ENCODE results near the gene CSTB. TPM values are rescaled to one million over a fixed set of nuclear protein-coding genes. Genes with fewer than 3 reads are reported as not detected.

Gene CSTB
- total RNA-seq, 4 donors from 2014 or later = 375 to 700 (median 481) TPM

- H3K4me3 ChIP-seq = no peak overlapping the region
- H3K27me3 ChIP-seq = no peaks in the 10 kb centered on the region
- H3K27ac ChIP-seq = peak overlapping the region; percentile 77 to 86 (median 82)
- intact Hi-C loops (cut with DNase I) = no loop called here
- H3K9me3 ChIP-seq = no peaks in the 10 kb centered on the region
- no peak for DNase-seq
- WGBS, 2 donors = 100% methylated on average over 1 of the region's 19 CpGs; no CpG with 5 or more reads in 1 of the 2 donors
- no peak for TF ChIP-seq POLR2A (IDR thresholded peaks at IDR 0.05)
- TF ChIP-seq CTCF (IDR thresholded peaks at IDR 0.05) = no peak
- peaks cover 19 to 67% (median 22%) of the 10 kb centered on the region in 3 donors for H3K36me3 ChIP-seq
- H3K4me1 ChIP-seq = peaks cover 19 to 64% (median 39%) of the 10 kb centered on the region in 3 donors
These were observed 16.5 kb downstream of the CSTB start for GRCh38 chr21:43759651-43760050.

DNA sequence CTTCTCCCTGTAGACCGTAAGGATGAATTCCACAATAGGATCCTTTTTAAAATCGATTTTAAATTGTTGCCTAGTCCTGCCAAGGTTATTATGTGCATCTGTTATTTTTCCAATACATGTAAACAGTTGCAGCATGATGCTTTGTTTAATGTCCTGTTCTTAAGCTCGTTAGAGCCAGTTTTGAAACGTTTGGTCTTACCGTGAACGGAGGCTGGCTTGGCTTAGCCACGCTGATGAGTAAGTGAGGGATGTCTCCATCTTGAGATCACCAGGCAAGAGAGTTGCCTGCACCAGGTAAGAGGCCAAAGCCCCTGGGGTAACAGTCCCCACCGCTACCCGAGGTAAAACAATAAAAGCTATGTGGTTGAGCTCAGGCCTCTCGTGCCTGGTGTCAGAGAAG lies 17.3 kb downstream of the CSTB start:
- Histone ChIP-seq H3K27me3 (no peaks in the 10 kb centered on the region), H3K4me3 (peak overlapping the region in 1 of 4 donors; percentile 42), H3K4me1 (peaks cover 11 to 56% (median 33%) of the 10 kb centered on the region in 3 donors), H3K27ac (peak overlapping the region; percentile 77 to 86 (median 82)), H3K9me3 (no peaks in the 10 kb centered on the region), H3K36me3 (peaks cover 27 to 76% (median 29%) of the 10 kb centered on the region in 3 donors)
- intact Hi-C loops (cut with DNase I) = no loop called here
- TF ChIP-seq CTCF (IDR thresholded peaks at IDR 0.05) (no peak), POLR2A (IDR thresholded peaks at IDR 0.05) (no peak)
- no peak for DNase-seq
- 39 to 41% methylated on average over 9 to 10 of the region's 10 CpGs for WGBS, 2 donors

DNA sequence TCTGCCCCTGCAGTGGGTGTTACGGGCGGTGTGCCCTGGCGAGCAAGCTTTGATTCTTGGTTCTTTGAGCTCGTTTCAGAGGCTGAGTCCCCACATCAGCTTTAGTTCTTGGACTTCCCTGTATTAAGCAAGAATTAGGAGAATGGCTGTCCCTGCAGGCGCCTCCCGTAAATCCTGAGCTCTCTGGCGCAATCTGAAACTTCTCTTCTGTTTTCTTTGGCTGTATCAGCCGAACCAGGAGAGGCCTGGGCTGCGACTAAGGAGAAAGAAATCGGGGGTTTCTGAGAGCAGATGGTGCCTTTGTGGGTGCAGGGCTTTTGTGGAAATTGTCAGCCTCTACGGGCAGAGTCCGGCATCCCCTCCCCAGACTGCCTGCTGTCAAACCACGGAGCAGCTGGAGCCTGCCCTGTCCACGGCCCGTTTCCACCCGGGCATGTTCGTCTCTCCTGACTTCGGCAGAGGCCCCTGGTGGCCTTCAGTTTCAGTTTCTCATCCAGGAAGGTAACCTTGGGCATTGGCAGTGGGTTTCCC lies 17.9 kb downstream of the CSTB start:
- H3K27me3 ChIP-seq = no peaks in the 10 kb centered on the region
- 16 to 21% methylated on average over 13 to 16 of the region's 18 CpGs for WGBS, 2 donors
- no peaks in the 10 kb centered on the region for H3K9me3 ChIP-seq
- peak overlapping the region; percentile 77 to 86 (median 82) for H3K27ac ChIP-seq
- DNase-seq = no peak
- H3K4me1 ChIP-seq = peaks cover 11 to 50% (median 33%) of the 10 kb centered on the region in 3 donors
- intact Hi-C loops (cut with DNase I) = no loop called here
- no peak for TF ChIP-seq CTCF (IDR thresholded peaks at IDR 0.05)
- TF ChIP-seq POLR2A (IDR thresholded peaks at IDR 0.05) = no peak
- peak overlapping the region in 3 of 4 donors; percentile 15 to 42 (median 25) for H3K4me3 ChIP-seq
- H3K36me3 ChIP-seq = peaks cover 34 to 82% (median 36%) of the 10 kb centered on the region in 3 donors

- no peak for DNase-seq
- peak overlapping the region in 1 of 4 donors; percentile 25 for H3K4me3 ChIP-seq
- intact Hi-C loops (cut with DNase I) = no loop called here
- WGBS, 2 donors = 11 to 29% methylated on average over 1 to 5 of the region's 16 CpGs
- no peak for TF ChIP-seq POLR2A (IDR thresholded peaks at IDR 0.05)
- peak in 1 of 6 experiments; percentile 6 for TF ChIP-seq CTCF (IDR thresholded peaks at IDR 0.05)
- H3K9me3 ChIP-seq = no peaks in the 10 kb centered on the region
- H3K27ac ChIP-seq = peak overlapping the region; percentile 77 to 86 (median 82)
- peaks cover 39 to 88% (median 41%) of the 10 kb centered on the region in 3 donors for H3K36me3 ChIP-seq
- H3K27me3 ChIP-seq = no peaks in the 10 kb centered on the region
- H3K4me1 ChIP-seq = peaks cover 11 to 44% (median 28%) of the 10 kb centered on the region in 3 donors
These were observed 18.5 kb downstream of the CSTB start for GRCh38 chr21:43757601-43758000.

DNA sequence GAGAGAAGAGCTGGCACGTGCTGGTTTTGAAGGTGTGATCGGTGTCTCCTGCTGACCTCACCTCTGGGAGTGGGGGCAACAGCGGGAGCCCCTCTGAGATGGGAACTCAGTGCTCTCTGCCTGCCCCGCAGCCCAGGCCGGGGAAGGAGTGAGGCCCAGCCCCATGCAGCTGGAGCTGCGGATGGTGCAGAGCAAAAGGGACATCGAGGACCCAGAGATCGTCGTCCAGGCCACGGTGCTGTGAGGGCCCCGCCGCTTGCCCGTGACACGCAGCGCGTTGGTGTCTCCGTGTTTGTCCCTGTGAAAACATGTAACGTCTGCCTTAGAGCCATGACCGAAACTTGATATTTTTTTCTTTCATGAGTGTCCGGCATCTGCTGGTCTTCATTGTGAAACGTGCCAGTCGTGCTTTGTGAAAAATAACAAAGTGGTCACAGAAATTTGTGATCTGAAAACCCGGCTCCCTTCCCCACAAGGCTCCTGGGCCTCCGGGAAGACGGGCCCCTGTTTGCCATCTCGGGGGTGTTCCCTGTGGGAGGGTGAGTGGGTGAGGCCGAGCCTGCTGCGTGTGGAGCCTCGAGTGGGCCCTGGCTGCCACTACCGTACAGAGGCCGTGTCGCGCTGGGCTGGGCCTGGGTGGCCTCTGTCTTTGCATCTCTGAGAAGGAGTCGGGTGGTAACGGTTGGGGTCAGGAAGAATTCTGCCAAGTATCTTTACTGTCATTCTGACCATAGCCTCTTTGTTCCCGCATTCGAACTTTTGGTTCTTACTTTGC lies 20.1 kb downstream of the CSTB start:
- intact Hi-C loops (cut with DNase I) = no loop called here
- no peak for DNase-seq
- peaks cover 45 to 89% (median 48%) of the 10 kb centered on the region in 3 donors for H3K36me3 ChIP-seq
- peaks cover 7 to 36% (median 23%) of the 10 kb centered on the region in 3 donors for H3K4me1 ChIP-seq
- no peak overlapping the region for H3K4me3 ChIP-seq
- 93 to 97% methylated on average over 18 to 21 of the region's 37 CpGs for WGBS, 2 donors
- H3K9me3 ChIP-seq = no peaks in the 10 kb centered on the region
- H3K27me3 ChIP-seq = no peaks in the 10 kb centered on the region
- no peak overlapping the region for H3K27ac ChIP-seq
- no peak for TF ChIP-seq POLR2A (IDR thresholded peaks at IDR 0.05)
- TF ChIP-seq CTCF (IDR thresholded peaks at IDR 0.05) = no peak

All from esophagus squamous epithelium (tissue), 5 donors.